DND-41 (cell line): ENCODE data around the gene GALNT7.
"Not testable (repeated sequence)": the region's sequence is repeated elsewhere in the genome, so short reads cannot be mapped to it uniquely, and the experiment has no call there.

Source experiments
- ATAC-seq: fragments of 200-7000 bp; cut with Tn5 transposase; 3 replicates; pipeline ENCODE4 v1.9.1; 2021; ENCODE audit warnings: low read depth; ENCODE audit not compliant: insufficient read depth
- DNase-seq: peaks from one replicate; pipeline ENCODE4 v3.0.0-alpha.2; 2020
- H2AFZ ChIP-seq: 2 replicates; pipeline ENCODE4 v1.6.0; 2012; ENCODE audit warnings: low read depth, low read length
- H3K27ac ChIP-seq: 2 replicates; pipeline ENCODE4 v1.5.1; 2012; ENCODE audit warnings: low read length, inconsistent platforms
- H3K27me3 ChIP-seq: fragments of 200-600 bp; sonication (generic); 2 replicates; pipeline ENCODE4 v1.6.0; 2012; ENCODE audit warnings: low read length, mild to moderate bottlenecking, inconsistent platforms; ENCODE audit not compliant: insufficient read depth, poor library complexity
- H3K36me3 ChIP-seq: 2 replicates; pipeline ENCODE4 v1.5.1; 2012; ENCODE audit warnings: low read length, inconsistent platforms; ENCODE audit not compliant: insufficient read depth
- H3K4me1 ChIP-seq: 2 replicates; pipeline ENCODE4 v1.5.1; 2012; ENCODE audit warnings: mild to moderate bottlenecking, low read length; ENCODE audit not compliant: insufficient read depth
- H3K4me2 ChIP-seq: 2 replicates; pipeline ENCODE4 v1.6.0; 2012; ENCODE audit warnings: mild to moderate bottlenecking, moderate library complexity, low read length, inconsistent platforms; ENCODE audit not compliant: insufficient read depth
- H3K4me3 ChIP-seq, 2 experiments: fragments of 200-600 bp in 1 of 2; shearing (Covaris generic) in 1 of 2; 2 replicates each; pipeline ENCODE4 v1.5.1; 2012 to 2016; ENCODE audit warnings: inconsistent platforms in 2 of 2, low read length in 2 of 2, mild to moderate bottlenecking in 2 of 2, low read depth in 1 of 2, moderate library complexity in 1 of 2
- H3K79me2 ChIP-seq: 2 replicates; pipeline ENCODE4 v1.6.0; 2012; ENCODE audit warnings: low read length, inconsistent platforms; ENCODE audit not compliant: insufficient read depth
- H3K9ac ChIP-seq: 2 replicates; pipeline ENCODE4 v1.6.0; 2012; ENCODE audit warnings: low read depth, mild to moderate bottlenecking, inconsistent platforms, low read length, moderate library complexity
- H3K9me3 ChIP-seq: 2 replicates; pipeline ENCODE4 v1.5.1; 2012; ENCODE audit warnings: low read length, moderate library complexity, mild to moderate bottlenecking, inconsistent platforms; ENCODE audit not compliant: insufficient read depth, severe bottlenecking
- H4K20me1 ChIP-seq: 2 replicates; pipeline ENCODE4 v1.6.0; 2012; ENCODE audit warnings: low read length; ENCODE audit not compliant: insufficient read depth
- EZH2 ChIP-seq: IDR thresholded peaks from 3 replicates; pipeline ENCODE4 v1.6.1; 2012; ENCODE audit warnings: borderline replicate concordance, low read depth, mild to moderate bottlenecking, moderate library complexity, low read length, inconsistent platforms; ENCODE audit not compliant: severe bottlenecking
- TF ChIP-seq, protein P1 (sequence below): IDR thresholded peaks from 2 replicates; pipeline ENCODE4 v1.5.1; 2012; ENCODE audit warnings: borderline replicate concordance, low read length, moderate library complexity, mild to moderate bottlenecking; ENCODE audit not compliant: poor library complexity, severe bottlenecking; ENCODE audit errors: extremely low read depth

The GALNT7 gene

DNA sequence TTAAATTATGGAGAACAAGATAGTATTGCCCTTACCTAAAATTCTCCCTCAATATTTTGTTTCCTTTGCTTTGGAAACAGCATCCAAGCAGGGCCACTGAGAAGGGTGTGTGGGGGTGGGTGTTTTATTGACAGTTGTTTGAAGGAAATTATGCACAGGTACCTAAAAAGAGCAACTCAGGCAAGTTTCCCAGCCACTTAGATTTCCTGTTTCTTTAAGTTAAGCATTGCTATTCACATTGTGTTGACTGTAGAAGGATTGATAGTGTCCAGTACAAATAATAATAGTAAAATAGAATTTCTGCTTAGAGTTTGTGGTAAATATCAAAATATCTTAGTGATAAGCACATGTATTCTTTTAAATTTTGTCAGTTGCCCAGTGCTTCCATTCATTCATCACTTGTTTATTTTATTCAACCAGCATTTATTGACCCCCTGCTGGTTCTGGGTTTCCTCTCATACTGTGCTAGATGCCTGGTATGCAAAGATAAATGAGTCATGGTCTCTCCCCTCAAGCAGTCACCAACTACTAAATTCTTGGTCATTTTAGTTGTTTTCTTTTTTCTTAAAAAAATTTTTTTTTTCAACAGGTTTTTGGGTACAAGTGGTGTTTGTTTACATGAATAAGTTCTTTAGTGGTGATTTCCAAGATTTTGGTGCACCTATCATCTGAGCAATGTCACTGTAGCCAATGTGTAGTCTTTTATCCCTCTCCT is 50.0 kb downstream of the GALNT7 start:
- H3K4me1 ChIP-seq = peaks cover 28% of the 10 kb centered on the region
- ATAC-seq (0 out of 3 replicates have a peak, but pooled peaks have one; percentile 39), DNase-seq (no peak)
- peaks cover 94% of the 10 kb centered on the region for H3K79me2 ChIP-seq
- H3K4me3 ChIP-seq = no peak overlapping the region
- no peaks in the 10 kb centered on the region for H3K9me3 ChIP-seq
- H3K36me3 ChIP-seq = no peaks in the 10 kb centered on the region
- no peaks in the 10 kb centered on the region for H3K27me3 ChIP-seq
- H2AFZ ChIP-seq = no peak overlapping the region
- no peak for TF ChIP-seq EZH2
- TF ChIP-seq, protein P1, sequence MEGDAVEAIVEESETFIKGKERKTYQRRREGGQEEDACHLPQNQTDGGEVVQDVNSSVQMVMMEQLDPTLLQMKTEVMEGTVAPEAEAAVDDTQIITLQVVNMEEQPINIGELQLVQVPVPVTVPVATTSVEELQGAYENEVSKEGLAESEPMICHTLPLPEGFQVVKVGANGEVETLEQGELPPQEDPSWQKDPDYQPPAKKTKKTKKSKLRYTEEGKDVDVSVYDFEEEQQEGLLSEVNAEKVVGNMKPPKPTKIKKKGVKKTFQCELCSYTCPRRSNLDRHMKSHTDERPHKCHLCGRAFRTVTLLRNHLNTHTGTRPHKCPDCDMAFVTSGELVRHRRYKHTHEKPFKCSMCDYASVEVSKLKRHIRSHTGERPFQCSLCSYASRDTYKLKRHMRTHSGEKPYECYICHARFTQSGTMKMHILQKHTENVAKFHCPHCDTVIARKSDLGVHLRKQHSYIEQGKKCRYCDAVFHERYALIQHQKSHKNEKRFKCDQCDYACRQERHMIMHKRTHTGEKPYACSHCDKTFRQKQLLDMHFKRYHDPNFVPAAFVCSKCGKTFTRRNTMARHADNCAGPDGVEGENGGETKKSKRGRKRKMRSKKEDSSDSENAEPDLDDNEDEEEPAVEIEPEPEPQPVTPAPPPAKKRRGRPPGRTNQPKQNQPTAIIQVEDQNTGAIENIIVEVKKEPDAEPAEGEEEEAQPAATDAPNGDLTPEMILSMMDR = no peak
- H4K20me1 ChIP-seq = peaks cover 42% of the 10 kb centered on the region; the same call in 1 of the 2 replicates
- H3K27ac ChIP-seq = peak overlapping the region; percentile 63
- H3K4me2 ChIP-seq = no peak overlapping the region
- H3K9ac ChIP-seq = no peak overlapping the region

DNA sequence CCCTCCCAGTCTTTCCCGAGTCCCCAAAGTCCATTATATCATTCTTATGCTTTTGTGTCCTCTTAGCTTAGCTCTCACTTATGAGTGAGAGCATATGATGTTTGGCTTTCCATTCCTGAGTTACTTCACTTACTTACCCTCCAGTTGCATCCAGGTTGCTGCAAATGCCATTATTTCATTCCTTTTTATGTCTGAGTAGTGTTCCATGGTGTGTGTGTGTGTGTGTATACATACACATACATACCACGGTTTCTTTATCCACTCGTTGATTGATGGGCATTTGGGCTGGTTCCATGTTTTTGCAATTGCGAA is 50.5 kb downstream of the GALNT7 start:
- H3K9ac ChIP-seq, H3K9me3 ChIP-seq, DNase-seq, H3K27me3 ChIP-seq, H3K4me3 ChIP-seq, H3K36me3 ChIP-seq, H3K4me2 ChIP-seq, ATAC-seq, H2AFZ ChIP-seq: not testable (repeated sequence)
- H3K27ac ChIP-seq = peak overlapping the region; percentile 44; the same call in 1 of the 2 replicates
- H3K79me2 ChIP-seq = peaks cover 94% of the 10 kb centered on the region
- H3K4me1 ChIP-seq = peaks cover 28% of the 10 kb centered on the region
- H4K20me1 ChIP-seq = peaks cover 45% of the 10 kb centered on the region; the same call in 1 of the 2 replicates

GRCh38 chr4:173223743-173224142 is 55.1 kb downstream of the GALNT7 start:
- DNase-seq = no peak
- H3K27ac ChIP-seq = peak overlapping the region; percentile 34; the same call in 1 of the 2 replicates
- no peak overlapping the region for H3K4me2 ChIP-seq
- H3K4me1 ChIP-seq = peaks cover 18% of the 10 kb centered on the region
- TF ChIP-seq EZH2 = no peak
- TF ChIP-seq, protein P1 = no peak
- H3K27me3 ChIP-seq = no peaks in the 10 kb centered on the region
- H3K36me3 ChIP-seq = no peaks in the 10 kb centered on the region; the same call in 1 of the 2 replicates
- no peak overlapping the region for H3K9ac ChIP-seq
- no peak for ATAC-seq
- H3K79me2 ChIP-seq = peaks cover 91% of the 10 kb centered on the region
- peaks cover 36% of the 10 kb centered on the region; the same call in 1 of the 2 replicates for H4K20me1 ChIP-seq
- H3K9me3 ChIP-seq = no peaks in the 10 kb centered on the region
- H2AFZ ChIP-seq = no peak overlapping the region
- H3K4me3 ChIP-seq = no peak overlapping the region

DNA sequence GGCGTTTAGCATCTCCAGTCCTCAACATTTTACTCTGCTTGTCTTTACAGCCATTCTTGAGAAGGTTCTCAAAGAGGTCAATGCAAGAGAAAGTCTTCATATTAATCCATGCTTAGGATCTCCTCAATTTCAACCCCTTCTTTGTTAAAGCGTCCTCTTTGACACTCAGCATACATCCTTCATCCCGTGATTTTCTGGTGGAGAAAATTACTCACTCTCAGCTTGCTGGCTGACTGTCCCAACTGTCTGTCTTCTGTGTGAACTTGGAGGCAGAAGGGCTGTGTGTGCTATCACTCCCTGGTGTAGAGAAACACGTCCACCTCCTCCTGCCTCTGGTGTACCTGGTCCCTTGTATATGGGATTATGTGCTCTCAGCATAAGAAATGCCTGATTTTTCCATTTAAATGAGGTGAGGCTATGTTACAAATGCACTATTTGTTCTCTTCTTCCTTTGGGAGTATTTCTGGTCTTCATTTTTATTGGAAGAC is 57.8 kb downstream of the GALNT7 start:
- H3K9ac ChIP-seq = no peak overlapping the region
- DNase-seq (no peak), ATAC-seq (no peak)
- H3K27ac ChIP-seq = no peak overlapping the region
- peaks cover 27% of the 10 kb centered on the region; the same call in 1 of the 2 replicates for H4K20me1 ChIP-seq
- H2AFZ ChIP-seq = no peak overlapping the region
- no peaks in the 10 kb centered on the region for H3K9me3 ChIP-seq
- TF ChIP-seq, protein P1 = no peak
- no peak for TF ChIP-seq EZH2
- H3K4me1 ChIP-seq = peaks cover 20% of the 10 kb centered on the region
- H3K79me2 ChIP-seq = peaks cover 95% of the 10 kb centered on the region
- no peak overlapping the region for H3K4me2 ChIP-seq
- H3K36me3 ChIP-seq = no peaks in the 10 kb centered on the region; the same call in 1 of the 2 replicates
- H3K4me3 ChIP-seq = no peak overlapping the region
- H3K27me3 ChIP-seq = no peaks in the 10 kb centered on the region
